ENCODE data around the gene MARCHF3. TPM values are rescaled to one million over a fixed set of nuclear protein-coding genes. Genes with fewer than 3 reads are reported as not detected.
A peak's percentile ranks its signal among the peaks of the same experiment; 100 is the strongest.
"Not testable (repeated sequence)": the region's sequence is repeated elsewhere in the genome, so short reads cannot be mapped to it uniquely, and the experiment has no call there.

The MARCHF3 gene
- total RNA-seq, 2 donors from 2014 or later, result 9.3 to 12.4 TPM

DNA sequence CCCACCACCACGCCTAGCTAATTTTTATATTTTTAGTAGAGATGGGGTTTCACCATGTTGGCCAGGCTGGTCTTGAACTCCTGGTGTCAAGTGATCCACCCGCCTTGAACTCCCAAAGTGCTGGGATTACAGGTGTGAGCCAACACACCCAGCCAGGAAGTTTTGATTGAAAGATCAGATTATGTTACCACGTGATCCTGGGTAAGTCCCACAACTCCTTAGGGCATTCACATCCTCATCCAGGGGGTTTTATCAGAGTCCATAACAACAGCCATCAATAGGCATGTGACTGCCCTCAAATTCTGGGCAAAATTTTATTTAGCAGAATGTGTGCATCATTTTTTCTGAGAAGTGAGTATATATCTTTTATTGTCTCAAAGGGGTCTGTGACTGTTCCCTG is 25.1 kb downstream of the MARCHF3 start:
- not testable (repeated sequence) for H3K4me3 Mint-ChIP-seq; H3K9me3 Mint-ChIP-seq; H3K27me3 Mint-ChIP-seq (ENCODE audit: low read depth); H3K36me3 Mint-ChIP-seq (ENCODE audit: insufficient read depth in 2 of 2); H3K4me1 Mint-ChIP-seq (ENCODE audit: low read depth); DNase-seq; H3K27ac Mint-ChIP-seq; ATAC-seq (replicated peaks in 1 of 2)

DNA sequence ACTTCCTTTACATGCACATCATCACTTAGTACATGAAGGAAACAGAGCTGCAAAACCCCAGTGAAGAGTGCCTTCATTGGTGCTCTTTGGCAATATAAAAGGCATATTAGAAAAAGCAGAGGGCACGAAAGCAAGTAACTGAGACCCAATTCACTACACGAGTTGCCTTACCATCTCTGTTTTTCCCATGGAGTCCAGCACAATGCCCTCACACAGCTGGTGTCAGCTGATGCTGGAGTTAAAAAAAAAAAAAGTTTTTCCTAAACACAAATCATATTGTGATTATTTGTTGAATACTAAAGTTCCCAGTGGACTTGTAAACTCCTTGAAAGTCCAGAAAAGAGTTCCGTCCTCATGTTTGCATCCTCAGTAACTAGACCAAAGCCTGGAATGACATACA is 25.6 kb downstream of the MARCHF3 start:
- Mint-ChIP-seq H3K36me3 (ENCODE audit: insufficient read depth in 2 of 2) (no peaks in the 10 kb centered on the region), H3K9me3 (no peaks in the 10 kb centered on the region), H3K27me3 (ENCODE audit: low read depth) (no peaks in the 10 kb centered on the region), H3K4me1 (ENCODE audit: low read depth) (peaks cover 4% of the 10 kb centered on the region), H3K27ac (no peak overlapping the region), H3K4me3 (no peak overlapping the region)
- ATAC-seq (replicated peaks in 1 of 2) (no peak), DNase-seq (no peak)

DNA sequence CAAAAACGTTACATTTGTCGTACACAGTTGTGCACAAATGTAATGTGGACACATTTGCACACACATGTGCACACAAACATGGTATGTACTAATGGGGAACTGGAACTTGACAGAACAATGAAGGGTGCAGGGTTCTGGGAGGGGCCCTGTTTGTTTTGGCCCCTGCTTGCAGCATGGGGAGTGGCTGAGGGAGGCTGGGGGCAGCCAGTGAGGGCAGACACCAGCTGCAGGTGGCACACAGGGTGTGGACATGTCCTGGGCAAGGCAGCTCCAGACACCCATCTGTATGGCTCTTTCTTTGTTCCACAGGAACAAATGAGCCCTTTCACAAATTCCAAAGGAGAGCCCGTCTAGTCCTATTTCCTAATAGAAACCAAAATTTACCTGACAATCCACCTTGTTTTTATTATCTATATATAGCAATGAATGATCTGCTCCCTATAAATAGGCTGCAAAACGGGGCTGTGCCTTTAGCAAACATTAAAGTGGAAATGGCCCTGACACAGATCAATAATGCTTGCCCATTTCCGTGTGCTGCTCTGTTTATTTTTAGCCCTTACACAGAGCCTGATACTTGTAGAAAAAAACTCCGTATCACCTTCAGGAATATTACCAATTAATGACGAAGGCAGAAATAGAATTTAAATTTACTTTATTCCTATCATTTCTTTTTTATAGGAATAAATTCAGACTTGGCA is 26.4 kb downstream of the MARCHF3 start:
- Mint-ChIP-seq H3K4me1 (ENCODE audit: low read depth) (no peaks in the 10 kb centered on the region), H3K27me3 (ENCODE audit: low read depth) (no peaks in the 10 kb centered on the region), H3K27ac (no peak overlapping the region), H3K36me3 (ENCODE audit: insufficient read depth in 2 of 2) (no peaks in the 10 kb centered on the region), H3K9me3 (no peaks in the 10 kb centered on the region), H3K4me3 (no peak overlapping the region)
- DNase-seq (no peak), ATAC-seq (replicated peaks in 1 of 2) (no peak)

GRCh38 chr5:127002390-127002789 is 28.0 kb downstream of the MARCHF3 start:
- no peaks in the 10 kb centered on the region for H3K9me3 Mint-ChIP-seq
- ATAC-seq (replicated peaks in 1 of 2), result no peak
- H3K27ac Mint-ChIP-seq, result no peak overlapping the region
- H3K36me3 Mint-ChIP-seq (ENCODE audit: insufficient read depth in 2 of 2), result no peaks in the 10 kb centered on the region
- no peak overlapping the region for H3K4me3 Mint-ChIP-seq
- no peak for DNase-seq
- no peaks in the 10 kb centered on the region for H3K4me1 Mint-ChIP-seq (ENCODE audit: low read depth)
- no peaks in the 10 kb centered on the region for H3K27me3 Mint-ChIP-seq (ENCODE audit: low read depth)

GRCh38 chr5:127001621-127002296 is 28.6 kb downstream of the MARCHF3 start:
- no peaks in the 10 kb centered on the region for H3K36me3 Mint-ChIP-seq (ENCODE audit: insufficient read depth in 2 of 2)

GRCh38 chr5:126998895-126999570 is 31.3 kb downstream of the MARCHF3 start:
- H3K9me3 Mint-ChIP-seq, result no peaks in the 10 kb centered on the region
- H3K27ac Mint-ChIP-seq, result no peak overlapping the region
- no peaks in the 10 kb centered on the region for H3K36me3 Mint-ChIP-seq (ENCODE audit: insufficient read depth in 2 of 2)
- DNase-seq, result no peak
- H3K4me1 Mint-ChIP-seq (ENCODE audit: low read depth), result peaks cover 8% of the 10 kb centered on the region
- no peak for ATAC-seq (replicated peaks in 1 of 2)
- no peaks in the 10 kb centered on the region for H3K27me3 Mint-ChIP-seq (ENCODE audit: low read depth)
- no peak overlapping the region for H3K4me3 Mint-ChIP-seq

More at GRCh38 chr5:127001621-127002296, 28.6 kb downstream of the MARCHF3 start:
- H3K4me3 Mint-ChIP-seq, result no peak overlapping the region
- H3K4me1 Mint-ChIP-seq (ENCODE audit: low read depth), result no peaks in the 10 kb centered on the region
- H3K9me3 Mint-ChIP-seq, result no peaks in the 10 kb centered on the region
- H3K27me3 Mint-ChIP-seq (ENCODE audit: low read depth), result no peaks in the 10 kb centered on the region
- ATAC-seq (replicated peaks in 1 of 2) (no peak), DNase-seq (no peak)
- H3K27ac Mint-ChIP-seq, result no peak overlapping the region

GRCh38 chr5:126998201-126998631 is 32.1 kb downstream of the MARCHF3 start:
- Mint-ChIP-seq H3K27me3 (ENCODE audit: low read depth) (no peaks in the 10 kb centered on the region), H3K4me1 (ENCODE audit: low read depth) (peaks cover 13% of the 10 kb centered on the region), H3K4me3 (no peak overlapping the region), H3K9me3 (no peaks in the 10 kb centered on the region), H3K36me3 (ENCODE audit: insufficient read depth in 2 of 2) (no peaks in the 10 kb centered on the region), H3K27ac (no peak overlapping the region)
- ATAC-seq (replicated peaks in 1 of 2) (no peak), DNase-seq (no peak)

- Mint-ChIP-seq H3K4me3 (no peak overlapping the region), H3K27ac (no peak overlapping the region), H3K4me1 (ENCODE audit: low read depth) (peaks cover 16% of the 10 kb centered on the region), H3K9me3 (peaks cover 0 to 1% of the 10 kb centered on the region in 2 donors), H3K36me3 (ENCODE audit: insufficient read depth in 2 of 2) (peaks cover under 1 to 2% of the 10 kb centered on the region in 2 donors), H3K27me3 (ENCODE audit: low read depth) (no peaks in the 10 kb centered on the region)
- no peak for ATAC-seq (replicated peaks in 1 of 2)
- DNase-seq, result no peak
These were observed 34.7 kb downstream of the MARCHF3 start for GRCh38 chr5:126995689-126996088.

GRCh38 chr5:126995039-126995438 is 35.3 kb downstream of the MARCHF3 start:
- peaks cover 16% of the 10 kb centered on the region for H3K4me1 Mint-ChIP-seq (ENCODE audit: low read depth)
- no peak overlapping the region for H3K4me3 Mint-ChIP-seq
- ATAC-seq (replicated peaks in 1 of 2) (no peak), DNase-seq (no peak)
- H3K27ac Mint-ChIP-seq, result no peak overlapping the region
- H3K9me3 Mint-ChIP-seq, result peaks cover 0 to 3% of the 10 kb centered on the region in 2 donors
- H3K36me3 Mint-ChIP-seq (ENCODE audit: insufficient read depth in 2 of 2), result peaks cover 2 to 6% of the 10 kb centered on the region in 2 donors
- no peaks in the 10 kb centered on the region for H3K27me3 Mint-ChIP-seq (ENCODE audit: low read depth)

GRCh38 chr5:126994485-126994884 is 35.9 kb downstream of the MARCHF3 start:
- DNase-seq (no peak), ATAC-seq (replicated peaks in 1 of 2) (no peak)
- Mint-ChIP-seq H3K27me3 (ENCODE audit: low read depth) (no peaks in the 10 kb centered on the region), H3K4me3 (no peak overlapping the region), H3K36me3 (ENCODE audit: insufficient read depth in 2 of 2) (peaks cover 2 to 6% of the 10 kb centered on the region in 2 donors), H3K9me3 (peaks cover 0 to 3% of the 10 kb centered on the region in 2 donors), H3K27ac (no peak overlapping the region), H3K4me1 (ENCODE audit: low read depth) (peaks cover 16% of the 10 kb centered on the region)

GRCh38 chr5:126988021-126988569 is 42.3 kb downstream of the MARCHF3 start:
- DNase-seq (peak; percentile 34 to 58), ATAC-seq (replicated peaks in 1 of 2) (peak; percentile 94 to 95)
- Mint-ChIP-seq H3K27ac (peak overlapping the region; percentile 98), H3K4me3 (peak overlapping the region; percentile 60 to 82), H3K36me3 (ENCODE audit: insufficient read depth in 2 of 2) (peaks cover 2 to 10% of the 10 kb centered on the region in 2 donors), H3K27me3 (ENCODE audit: low read depth) (no peaks in the 10 kb centered on the region), H3K9me3 (peaks cover 0 to 3% of the 10 kb centered on the region in 2 donors), H3K4me1 (ENCODE audit: low read depth) (peaks cover 32% of the 10 kb centered on the region)

DNA sequence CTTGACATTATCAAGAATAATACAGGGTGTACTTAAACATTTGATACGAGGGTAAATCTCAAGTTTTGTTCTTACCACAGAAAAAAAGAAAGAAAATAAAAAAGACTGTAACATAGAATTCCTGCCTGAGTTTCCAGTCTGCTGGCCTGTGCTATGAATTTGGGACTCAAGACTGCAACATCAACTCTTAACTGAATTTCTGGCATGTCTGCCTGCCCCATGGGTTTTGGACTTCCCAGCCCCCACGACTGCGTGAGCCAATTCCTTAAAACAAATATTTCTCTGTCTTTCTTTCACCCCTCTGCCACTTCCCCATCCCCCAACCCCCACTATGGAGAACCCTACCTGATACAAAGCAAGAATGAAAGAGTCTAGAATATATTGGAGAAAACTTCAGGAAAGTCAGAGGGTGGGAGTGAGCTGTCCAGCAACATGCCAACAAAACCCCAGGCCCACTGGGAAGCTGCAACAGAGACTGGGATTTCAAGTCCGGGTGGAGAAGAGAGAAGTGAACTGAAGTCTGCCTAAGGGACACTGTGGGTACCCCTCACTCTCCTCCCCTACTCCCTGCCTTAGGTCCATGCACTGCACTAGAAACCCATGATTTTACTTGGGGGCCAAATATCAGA is 43.0 kb downstream of the MARCHF3 start:
- peak overlapping the region; percentile 60 to 82 for H3K4me3 Mint-ChIP-seq
- H3K4me1 Mint-ChIP-seq (ENCODE audit: low read depth), result peaks cover 30% of the 10 kb centered on the region
- H3K27ac Mint-ChIP-seq, result peak overlapping the region; percentile 98
- ATAC-seq (replicated peaks in 1 of 2) (peak in 1 of 2 donors; percentile 7), DNase-seq (no peak)
- peaks cover 0 to 3% of the 10 kb centered on the region in 2 donors for H3K9me3 Mint-ChIP-seq
- no peaks in the 10 kb centered on the region for H3K27me3 Mint-ChIP-seq (ENCODE audit: low read depth)
- peaks cover 2 to 10% of the 10 kb centered on the region in 2 donors for H3K36me3 Mint-ChIP-seq (ENCODE audit: insufficient read depth in 2 of 2)
